Measurements from ENCODE around the gene SRSF7.
"Not testable (repeated sequence)": the region's sequence is repeated elsewhere in the genome, so short reads cannot be mapped to it uniquely, and the experiment has no call there.

Gene SRSF7

GRCh38 chr2:38751596-38752410 is 642 bp upstream of the SRSF7 start:
- peak; percentile 19 for FAIRE-seq

GRCh38 chr2:38750011-38750890 is 910 bp downstream of the SRSF7 start:
- no peak for FAIRE-seq

- no peak for FAIRE-seq
Measured at GRCh38 chr2:38748943-38749804, 2.0 kb downstream of the SRSF7 start.

- no peak for FAIRE-seq
Measured at GRCh38 chr2:38748391-38748790, 2.8 kb downstream of the SRSF7 start.

GRCh38 chr2:38747819-38748218 is 3.3 kb downstream of the SRSF7 start:
- no peak for FAIRE-seq

- FAIRE-seq: no peak
Measured at GRCh38 chr2:38747007-38747424, 4.1 kb downstream of the SRSF7 start.

- FAIRE-seq: no peak
Measured at GRCh38 chr2:38745267-38745666, 5.9 kb downstream of the SRSF7 start.

GRCh38 chr2:38744399-38744780 is 6.8 kb downstream of the SRSF7 start:
- FAIRE-seq: no peak

GRCh38 chr2:38743672-38744398 is 7.3 kb downstream of the SRSF7 start:
- FAIRE-seq: no peak

- no peak for FAIRE-seq
Measured at GRCh38 chr2:38742797-38743559, 8.2 kb downstream of the SRSF7 start.

GRCh38 chr2:38740851-38741731 is 10.1 kb downstream of the SRSF7 start:
- FAIRE-seq: peak; percentile 97

GRCh38 chr2:38739524-38739923 is 11.6 kb downstream of the SRSF7 start:
- no peak for FAIRE-seq

GRCh38 chr2:38737925-38738324 is 13.2 kb downstream of the SRSF7 start:
- no peak for FAIRE-seq

- FAIRE-seq: not testable (repeated sequence)
Measured at GRCh38 chr2:38737000-38737698, 14.0 kb downstream of the SRSF7 start.

GRCh38 chr2:38735999-38736320 is 15.2 kb downstream of the SRSF7 start:
- FAIRE-seq: no peak

GRCh38 chr2:38734299-38735058 is 16.7 kb downstream of the SRSF7 start:
- no peak for FAIRE-seq

- FAIRE-seq: no peak
Measured at GRCh38 chr2:38733300-38733971, 17.7 kb downstream of the SRSF7 start.

GRCh38 chr2:38731684-38732221 is 19.4 kb downstream of the SRSF7 start:
- no peak for FAIRE-seq
